ENCODE results near the gene SPATA2.

SPATA2 gene

GRCh38 chr20:49910340-49910706 lies 5.0 kb downstream of the SPATA2 start:
- TF ChIP-seq CTCF (IDR thresholded peaks at IDR 0.05; ENCODE audit: borderline replicate concordance, control extremely low read depth, extremely low read depth, insufficient read depth, missing control alignments): no peak
- DNase-seq (ENCODE audit: low spot score): no peak
- in situ Hi-C loops (cut with MboI; ENCODE audit: low sequenced_read_pairs, unreplicated experiment): no loop called here

DNA sequence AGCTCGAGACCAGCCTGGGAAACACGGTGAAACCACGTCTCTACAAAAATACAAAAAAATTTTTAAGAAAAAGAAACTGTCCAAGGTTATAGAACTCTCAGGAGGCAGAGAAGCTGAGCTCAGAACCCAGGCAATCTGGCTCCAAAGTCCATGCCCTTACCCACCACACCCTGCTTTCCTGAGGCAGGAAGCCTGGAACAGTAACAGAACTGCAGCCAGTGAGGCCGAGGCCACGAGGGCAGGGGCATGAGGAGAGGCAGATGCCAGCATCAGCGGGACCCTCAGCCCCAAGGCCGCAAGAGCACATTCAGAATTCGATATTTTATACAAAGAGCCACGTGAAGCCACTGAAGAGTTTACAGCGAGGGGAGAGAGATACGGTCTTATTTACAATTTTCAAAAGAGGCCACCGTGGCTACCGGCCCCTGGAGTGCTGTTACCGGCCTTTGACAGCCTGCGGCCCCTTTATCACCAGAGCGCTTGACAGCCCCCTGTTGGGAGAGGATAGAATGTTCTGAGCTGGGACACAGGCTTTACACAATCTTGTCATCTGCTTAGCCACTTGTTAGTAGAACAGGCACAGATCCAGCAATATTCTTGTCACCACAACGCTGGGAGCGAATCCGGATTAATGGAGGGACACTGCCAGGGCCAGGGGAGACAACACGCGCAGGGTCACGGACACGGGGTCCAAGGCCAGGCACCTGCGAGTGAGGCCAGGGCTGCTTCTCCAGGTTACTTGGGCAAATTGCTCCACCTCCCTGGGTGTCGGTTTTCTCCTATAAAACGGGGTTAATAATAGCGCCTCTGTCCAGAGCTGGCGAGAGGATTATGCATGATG lies 5.6 kb downstream of the SPATA2 start:
- no peak for DNase-seq (ENCODE audit: low spot score)
- no peak for TF ChIP-seq CTCF (IDR thresholded peaks at IDR 0.05; ENCODE audit: borderline replicate concordance, control extremely low read depth, extremely low read depth, insufficient read depth, missing control alignments)
- in situ Hi-C loops (cut with MboI; ENCODE audit: low sequenced_read_pairs, unreplicated experiment): no loop called here

DNA sequence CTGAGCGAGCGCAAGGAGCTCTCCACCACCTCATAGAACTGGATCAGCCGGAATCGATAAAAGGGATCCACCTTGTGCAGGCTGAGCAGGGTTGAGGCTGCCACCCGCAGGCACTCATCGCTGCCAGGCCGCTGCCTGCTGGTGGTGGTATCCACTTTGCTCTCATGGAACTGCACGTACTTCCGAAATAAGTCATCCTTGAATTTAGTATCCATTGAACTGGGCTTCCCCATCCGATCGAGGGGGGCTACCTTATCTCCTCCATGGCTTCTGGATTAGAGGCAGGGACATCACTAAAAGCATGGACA lies 7.1 kb downstream of the SPATA2 start:
- TF ChIP-seq CTCF (IDR thresholded peaks at IDR 0.05; ENCODE audit: borderline replicate concordance, control extremely low read depth, extremely low read depth, insufficient read depth, missing control alignments): no peak
- in situ Hi-C loops (cut with MboI; ENCODE audit: low sequenced_read_pairs, unreplicated experiment): no loop called here
- no peak for DNase-seq (ENCODE audit: low spot score)

- DNase-seq (ENCODE audit: low spot score): no peak
- no peak for TF ChIP-seq CTCF (IDR thresholded peaks at IDR 0.05; ENCODE audit: borderline replicate concordance, control extremely low read depth, extremely low read depth, insufficient read depth, missing control alignments)
- in situ Hi-C loops (cut with MboI; ENCODE audit: low sequenced_read_pairs, unreplicated experiment): no loop called here
These were observed 7.7 kb downstream of the SPATA2 start for GRCh38 chr20:49907405-49908257.

DNA sequence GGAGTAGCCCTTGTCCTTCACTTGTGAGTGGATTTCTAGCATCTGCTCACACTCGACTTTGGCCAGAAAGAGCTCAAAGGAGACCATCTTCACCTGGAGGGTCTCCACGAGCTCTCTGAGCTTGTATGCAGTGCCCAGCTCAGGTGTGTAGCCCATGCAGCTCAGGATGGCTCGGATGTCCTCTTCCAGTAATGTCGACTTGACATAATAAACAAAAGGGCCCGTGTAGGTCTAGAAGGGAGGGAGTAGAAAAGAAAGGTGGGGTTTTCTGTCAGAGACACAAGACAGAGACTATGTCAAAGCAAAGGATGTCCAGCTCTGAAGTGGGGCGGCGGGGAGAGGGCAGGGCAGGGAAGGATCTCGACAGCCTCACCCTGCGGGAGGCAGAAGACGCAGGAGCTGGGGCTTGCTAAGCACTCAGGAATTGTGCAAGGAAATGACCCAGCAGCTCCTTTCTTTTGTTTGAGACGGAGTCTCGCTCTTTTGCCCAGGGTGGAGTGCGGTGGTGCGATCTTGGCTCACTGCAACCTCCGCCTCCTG lies 8.6 kb downstream of the SPATA2 start:
- no peak for DNase-seq (ENCODE audit: low spot score)
- in situ Hi-C loops (cut with MboI; ENCODE audit: low sequenced_read_pairs, unreplicated experiment): no loop called here
- no peak for TF ChIP-seq CTCF (IDR thresholded peaks at IDR 0.05; ENCODE audit: borderline replicate concordance, control extremely low read depth, extremely low read depth, insufficient read depth, missing control alignments)

GRCh38 chr20:49906101-49906604 lies 9.2 kb downstream of the SPATA2 start:
- no peak for DNase-seq (ENCODE audit: low spot score)
- no peak for TF ChIP-seq CTCF (IDR thresholded peaks at IDR 0.05; ENCODE audit: borderline replicate concordance, control extremely low read depth, extremely low read depth, insufficient read depth, missing control alignments)
- in situ Hi-C loops (cut with MboI; ENCODE audit: low sequenced_read_pairs, unreplicated experiment): no loop called here
